Hematopoietic multipotent progenitor cell treated with erythropoietin and hydrocortisone succinate and interleukin-3 and kit ligand, for 17 days (in vitro differentiated cells): ENCODE data around the gene AHSG.
A peak's percentile ranks its signal among the peaks of the same experiment; 100 is the strongest.
"Not testable (repeated sequence)": the region's sequence is repeated elsewhere in the genome, so short reads cannot be mapped to it uniquely, and the experiment has no call there.

Experiments
- DNase-seq: peaks from one replicate; pipeline ENCODE4 v3.0.0-alpha.2; 2015; ENCODE audit warnings: low spot score

The AHSG gene, protein sequence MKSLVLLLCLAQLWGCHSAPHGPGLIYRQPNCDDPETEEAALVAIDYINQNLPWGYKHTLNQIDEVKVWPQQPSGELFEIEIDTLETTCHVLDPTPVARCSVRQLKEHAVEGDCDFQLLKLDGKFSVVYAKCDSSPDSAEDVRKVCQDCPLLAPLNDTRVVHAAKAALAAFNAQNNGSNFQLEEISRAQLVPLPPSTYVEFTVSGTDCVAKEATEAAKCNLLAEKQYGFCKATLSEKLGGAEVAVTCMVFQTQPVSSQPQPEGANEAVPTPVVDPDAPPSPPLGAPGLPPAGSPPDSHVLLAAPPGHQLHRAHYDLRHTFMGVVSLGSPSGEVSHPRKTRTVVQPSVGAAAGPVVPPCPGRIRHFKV

DNA sequence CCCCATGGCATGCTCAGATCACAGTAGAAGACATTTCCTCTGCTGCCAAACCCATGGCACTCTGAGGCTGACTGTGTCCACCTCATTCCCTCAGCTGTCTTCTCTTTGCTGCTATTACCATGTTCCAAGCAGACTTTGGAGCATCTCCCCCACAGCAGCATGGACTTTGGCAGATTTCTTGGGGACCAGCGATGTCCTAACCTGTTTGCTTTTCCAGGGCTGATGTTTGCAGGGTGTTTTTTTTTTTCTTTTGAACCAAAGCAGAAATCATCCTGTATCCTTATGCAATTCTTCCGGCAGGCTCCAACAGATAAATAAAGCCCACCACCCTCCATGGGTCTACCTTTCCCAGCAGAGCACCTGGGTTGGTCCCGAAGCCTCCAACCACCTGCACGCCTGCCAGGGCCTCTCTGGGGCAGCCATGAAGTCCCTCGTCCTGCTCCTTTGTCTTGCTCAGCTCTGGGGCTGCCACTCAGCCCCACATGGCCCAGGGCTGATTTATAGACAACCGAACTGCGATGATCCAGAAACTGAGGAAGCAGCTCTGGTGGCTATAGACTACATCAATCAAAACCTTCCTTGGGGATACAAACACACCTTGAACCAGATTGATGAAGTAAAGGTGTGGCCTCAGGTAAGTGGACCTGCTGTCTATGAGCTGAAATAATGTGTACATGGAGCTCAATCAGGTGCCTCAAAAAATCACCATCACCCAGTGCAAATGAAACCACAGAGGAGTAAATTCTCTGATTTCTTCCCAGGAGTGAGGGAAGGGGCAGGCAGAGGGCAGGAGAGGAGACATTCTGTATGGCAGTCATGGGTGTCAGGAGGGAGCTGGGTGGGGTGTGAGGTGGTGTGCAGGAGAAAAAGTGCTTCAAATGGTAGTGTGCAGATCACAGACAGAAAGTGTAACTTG is at the start of gene AHSG:
Gene AHSG, plus strand, starts transcription at position 340 of the 916 bp plus-strand sequence. Its CDS starts 82 bp downstream, at position 422.
- DNase-seq: no peak

DNA sequence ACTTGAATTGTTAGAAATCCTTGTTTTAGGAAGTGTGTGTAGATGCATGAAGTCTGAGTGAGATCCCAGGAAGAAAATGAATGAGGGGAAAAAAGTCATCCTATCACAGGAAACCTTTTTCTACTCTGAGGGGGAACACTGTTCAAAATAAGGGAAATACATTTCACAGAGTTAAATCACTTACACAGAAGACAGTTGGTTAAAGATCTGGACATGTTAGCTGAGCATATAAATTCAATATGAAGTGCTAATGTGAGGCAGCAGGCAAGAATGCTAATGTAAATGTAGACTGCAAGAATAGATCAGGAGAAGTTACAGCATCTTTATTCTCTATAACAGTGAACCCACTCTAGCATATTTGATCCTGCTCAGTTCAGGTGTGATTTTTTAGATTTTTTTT is 48.3 kb upstream of the AHSG start:
- no peak for DNase-seq

DNA sequence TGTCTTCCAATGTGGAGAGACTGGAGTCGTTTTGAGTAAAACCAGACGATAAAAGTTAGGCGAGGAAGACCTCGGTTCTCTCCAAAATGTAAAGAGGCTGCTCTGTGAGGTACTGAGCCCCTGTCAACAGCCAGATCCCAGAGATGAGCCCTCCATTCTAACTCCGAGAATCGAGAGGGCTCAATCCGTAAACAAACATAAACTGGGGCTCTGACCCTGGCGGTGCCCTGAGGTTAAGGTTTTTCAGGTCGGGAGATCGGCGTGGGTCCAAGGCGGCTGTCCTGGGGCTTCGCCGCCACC is 46.1 kb upstream of the AHSG start:
- DNase-seq: no peak

DNA sequence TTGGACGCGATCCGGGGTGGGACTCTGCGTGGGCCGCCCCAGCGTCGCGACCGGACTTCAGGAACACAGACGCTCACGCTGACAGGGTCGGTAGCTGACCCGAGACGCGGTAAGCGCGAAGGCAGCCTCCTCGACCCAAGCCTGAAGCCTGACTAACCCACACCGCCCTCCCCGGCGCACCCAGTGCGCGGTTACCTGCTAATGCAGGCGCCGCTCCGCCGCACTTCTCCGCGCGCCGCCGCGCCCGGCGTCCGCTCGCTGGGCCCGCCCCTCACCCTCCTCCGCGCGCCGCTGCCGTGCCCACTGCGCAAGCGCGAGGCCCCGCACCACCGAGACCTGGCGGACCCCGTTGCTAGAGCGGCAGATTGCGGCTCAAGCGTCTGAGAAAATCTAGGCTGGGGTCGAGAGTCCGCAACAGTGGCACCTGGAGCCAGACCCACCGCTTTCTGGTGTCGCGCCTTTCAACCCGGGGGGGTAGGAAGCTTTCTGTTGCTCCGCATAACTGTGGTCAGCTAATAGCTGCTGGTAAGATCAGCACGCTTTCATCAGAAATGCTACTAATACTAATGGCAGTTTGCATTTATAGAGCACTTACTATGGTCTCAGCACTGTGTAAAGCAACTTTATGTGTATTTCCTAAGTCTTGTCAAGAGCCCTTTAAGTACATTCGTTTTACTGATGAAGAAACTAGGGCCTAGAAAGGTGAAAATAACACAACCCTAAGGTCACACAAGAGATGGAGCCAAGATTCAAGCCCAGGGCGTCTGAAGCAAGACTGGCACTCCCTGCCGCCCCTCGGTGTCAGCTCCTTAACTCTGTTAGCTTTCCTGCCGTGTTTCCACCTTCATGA is 45.6 kb upstream of the AHSG start, which contains the start of gene TBCCD1:
Gene TBCCD1, minus strand, starts transcription at position 268 of the 850 bp plus-strand sequence. CDS start 3,010 bp downstream, outside the sequence.
- DNase-seq: peak; percentile 92

DNA sequence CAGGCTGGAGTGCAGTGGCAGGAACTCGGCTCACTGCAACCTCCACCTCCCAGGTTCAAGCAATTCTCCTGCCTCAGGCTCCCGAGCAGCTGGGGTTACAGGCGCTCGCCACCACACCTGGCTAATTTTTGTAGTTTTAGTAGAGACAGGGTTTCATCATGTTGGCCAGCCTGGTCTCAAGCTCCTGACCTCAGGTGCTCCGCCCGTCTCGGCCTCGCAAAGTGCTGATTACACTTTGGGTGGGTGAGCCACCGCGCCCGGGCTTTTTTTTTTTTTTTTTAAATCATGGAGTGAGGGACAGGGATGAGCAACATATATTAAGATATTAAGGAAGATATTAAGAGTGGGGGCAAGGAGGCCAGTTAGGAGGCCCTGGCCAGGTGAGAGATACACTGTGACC is 43.5 kb upstream of the AHSG start:
- DNase-seq: peak; percentile 43

DNA sequence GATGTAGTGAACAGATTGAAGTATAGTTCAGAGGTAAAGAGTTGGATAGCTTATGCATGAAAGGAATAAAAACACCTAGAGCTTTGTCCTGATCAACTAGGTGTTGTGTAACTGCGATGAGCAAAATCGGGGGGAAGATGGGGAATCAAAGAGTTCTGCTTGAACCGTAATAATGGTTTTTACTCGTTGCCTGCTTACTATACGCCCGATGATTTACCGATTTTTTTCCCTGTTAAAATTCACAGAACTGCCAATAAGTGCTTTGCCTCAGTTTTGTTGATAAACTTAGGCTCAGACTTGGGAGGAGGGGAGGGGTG is 43.1 kb upstream of the AHSG start:
- no peak for DNase-seq

DNA sequence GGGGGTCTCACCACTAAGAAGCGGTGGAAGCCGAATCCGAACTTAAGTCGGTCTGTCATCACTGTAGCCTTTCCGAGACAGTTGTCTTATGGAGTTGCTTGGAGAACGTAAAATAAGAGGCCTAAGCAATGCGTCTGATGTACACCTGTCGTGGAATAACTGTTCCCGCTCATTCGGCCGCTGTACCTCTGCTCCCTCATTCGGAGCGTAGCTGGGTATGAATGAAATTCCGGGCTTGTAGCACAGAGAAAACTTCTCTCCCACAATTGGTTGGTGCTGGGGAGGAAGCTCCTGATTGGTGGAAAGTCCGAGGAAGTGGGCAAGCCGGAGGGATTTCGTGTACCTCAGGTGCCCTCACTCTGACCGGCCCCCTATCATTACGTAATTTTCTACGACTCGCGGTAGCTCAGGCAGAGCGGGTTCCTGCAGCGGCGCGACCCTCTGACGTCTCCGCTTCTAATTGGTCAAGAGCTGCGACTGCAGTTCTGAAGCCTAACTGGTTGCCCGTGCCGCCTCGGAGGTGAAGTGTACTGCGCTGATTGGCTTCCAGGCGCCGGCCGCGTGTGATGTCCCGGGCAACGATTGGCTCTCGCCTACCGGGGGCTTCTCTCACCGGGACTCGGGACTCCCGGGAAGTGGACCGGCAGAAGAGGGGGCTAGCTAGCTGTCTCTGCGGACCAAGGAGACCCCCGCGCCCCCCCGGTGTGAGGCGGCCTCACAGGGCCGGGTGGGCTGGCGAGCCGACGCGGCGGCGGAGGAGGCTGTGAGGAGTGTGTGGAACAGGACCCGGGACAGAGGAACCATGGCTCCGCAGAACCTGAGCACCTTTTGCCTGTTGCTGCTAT is 42.5 kb upstream of the AHSG start, which contains the start of gene DNAJB11:
Gene DNAJB11, plus strand, starts transcription at position 625 of the 845 bp plus-strand sequence. Its CDS starts 178 bp downstream, at position 803.
- peak; percentile 98 for DNase-seq

DNA sequence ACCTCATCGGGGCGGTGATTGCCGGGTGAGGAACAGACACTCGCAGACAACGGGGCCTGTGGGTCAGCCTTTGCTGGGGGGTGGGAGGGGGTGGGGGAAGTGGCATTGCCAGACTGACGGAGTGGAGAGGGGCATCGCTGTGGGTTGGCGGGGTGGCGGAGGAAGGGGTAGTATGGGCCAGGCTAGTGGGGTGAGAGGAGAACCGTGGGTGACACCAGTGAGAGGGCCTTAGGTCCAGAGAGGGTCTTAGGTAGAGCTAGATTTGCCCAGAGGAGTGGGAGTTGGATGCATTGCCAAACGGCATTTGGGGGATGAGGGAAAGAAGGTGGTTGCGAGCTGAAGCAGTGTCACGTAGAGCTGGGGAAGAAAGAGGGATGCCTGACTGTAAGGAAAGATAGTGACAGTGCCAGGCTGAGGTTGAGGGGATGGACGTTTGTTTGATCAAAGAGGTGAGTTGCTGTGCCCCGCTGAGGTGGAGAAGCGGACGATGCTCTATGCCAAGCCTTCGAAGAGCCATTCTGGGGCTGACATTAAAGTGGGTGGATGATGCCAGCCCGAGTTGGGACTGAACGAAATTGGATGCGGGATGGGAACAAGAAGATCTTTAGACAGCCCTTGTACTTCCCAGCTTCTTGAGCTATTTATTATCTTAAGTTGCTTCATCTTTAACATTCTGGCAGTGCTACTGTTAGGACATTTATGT is 41.8 kb upstream of the AHSG start:
- DNase-seq: peak; percentile 15

DNA sequence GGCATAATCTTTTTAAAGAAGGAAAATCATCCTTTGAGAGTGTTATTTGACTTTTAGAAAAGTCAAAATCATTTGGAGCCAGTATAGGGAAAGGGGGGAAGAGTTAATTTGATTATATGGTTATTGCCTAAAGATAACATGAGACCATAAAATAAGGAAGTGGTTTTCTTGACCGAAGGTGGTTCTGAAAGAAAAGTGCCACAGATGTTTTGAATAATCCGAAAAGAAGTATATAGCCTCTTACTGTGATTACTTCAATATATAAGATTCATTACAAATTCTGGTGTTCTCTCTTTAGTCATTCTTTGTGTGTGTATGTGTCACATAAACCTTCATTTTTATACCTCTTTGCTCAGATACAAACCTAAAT is 41.2 kb upstream of the AHSG start:
- DNase-seq: no peak

DNA sequence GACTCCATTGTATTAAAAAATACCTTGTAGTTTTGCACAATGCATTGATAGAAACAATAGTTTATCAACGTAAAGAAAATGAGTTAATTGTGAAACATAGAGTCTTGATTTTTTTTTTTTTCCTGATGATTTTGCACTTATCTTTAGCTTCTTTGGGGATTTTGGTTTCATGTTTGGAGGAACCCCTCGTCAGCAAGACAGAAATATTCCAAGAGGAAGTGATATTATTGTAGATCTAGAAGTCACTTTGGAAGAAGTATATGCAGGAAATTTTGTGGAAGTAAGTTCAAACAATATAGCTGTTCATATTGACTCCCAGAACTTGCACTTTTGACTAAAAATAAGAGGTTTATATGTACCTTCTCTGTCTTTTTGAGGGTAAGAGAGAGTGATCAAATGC is 35.3 kb upstream of the AHSG start:
- DNase-seq: no peak

DNA sequence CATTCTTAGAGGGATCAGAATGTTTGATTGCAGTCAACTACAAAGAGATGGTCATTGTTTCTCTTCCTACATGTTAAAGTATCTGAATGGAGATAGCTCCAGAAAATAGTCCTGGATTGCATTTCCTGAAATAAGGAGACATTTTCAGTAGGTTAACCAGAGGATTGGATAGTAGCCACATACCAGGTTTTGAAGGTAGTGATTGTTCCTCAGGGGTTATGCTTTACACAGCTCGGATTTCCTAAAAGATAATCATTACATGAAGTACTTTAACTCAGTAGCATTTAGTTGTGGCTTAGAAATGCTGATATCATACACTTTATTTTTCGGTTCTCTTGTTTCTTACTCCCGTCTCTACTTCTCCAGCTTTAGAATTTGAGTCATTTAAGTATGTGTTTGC is 32.1 kb upstream of the AHSG start:
- DNase-seq: no peak

DNA sequence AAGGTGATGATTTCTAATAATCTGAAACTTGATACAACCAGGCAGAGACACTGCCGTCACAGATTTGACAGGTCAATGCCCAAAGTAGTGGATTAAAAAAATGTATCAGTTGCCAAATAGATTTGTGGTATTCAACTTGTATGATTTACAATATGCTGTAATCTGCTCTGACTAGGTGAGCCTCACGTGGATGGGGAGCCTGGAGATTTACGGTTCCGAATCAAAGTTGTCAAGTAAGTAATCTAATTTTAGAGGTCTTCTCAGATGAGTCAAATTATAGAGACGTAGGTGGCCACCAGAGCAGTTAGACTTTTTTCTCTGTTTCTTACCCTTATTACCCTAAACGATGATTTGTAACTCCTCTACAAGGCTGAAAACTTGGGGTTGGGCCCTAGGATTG is 30.3 kb upstream of the AHSG start:
- DNase-seq: no peak

DNA sequence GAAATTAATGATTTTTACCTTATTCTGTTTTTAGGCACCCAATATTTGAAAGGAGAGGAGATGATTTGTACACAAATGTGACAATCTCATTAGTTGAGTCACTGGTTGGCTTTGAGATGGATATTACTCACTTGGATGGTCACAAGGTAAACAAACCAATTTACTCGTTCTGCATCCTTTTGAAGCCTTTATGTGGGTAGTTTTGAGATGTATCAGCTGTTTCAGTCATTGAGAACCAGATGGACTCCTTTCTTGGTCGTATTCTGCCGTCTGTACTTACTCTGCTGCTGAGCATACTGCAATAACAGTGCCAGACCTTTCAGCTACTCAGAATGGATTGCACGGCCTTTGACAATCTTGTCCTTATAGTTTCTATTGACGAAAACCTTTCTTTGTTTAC is 29.0 kb upstream of the AHSG start:
- DNase-seq: no peak

DNA sequence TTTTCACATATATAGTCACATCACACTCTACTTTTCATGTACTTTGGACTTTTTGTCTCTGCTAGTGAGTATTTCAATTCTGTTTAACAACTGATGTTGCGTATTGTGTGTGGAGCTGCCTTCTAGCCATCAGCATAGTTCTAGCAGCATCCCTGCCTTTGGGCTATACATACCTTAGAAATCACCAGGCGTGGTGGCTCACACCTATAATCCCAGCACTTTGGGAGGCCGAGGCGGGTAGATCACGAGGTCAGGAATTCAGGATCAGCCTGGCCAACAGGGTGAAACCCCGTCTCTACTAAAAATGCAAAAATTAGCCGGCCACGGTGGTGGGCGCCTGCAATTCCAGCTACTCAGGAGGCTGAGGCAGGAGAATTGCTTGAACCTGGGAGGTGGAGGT is 26.6 kb upstream of the AHSG start:
- DNase-seq: not testable (repeated sequence)

DNA sequence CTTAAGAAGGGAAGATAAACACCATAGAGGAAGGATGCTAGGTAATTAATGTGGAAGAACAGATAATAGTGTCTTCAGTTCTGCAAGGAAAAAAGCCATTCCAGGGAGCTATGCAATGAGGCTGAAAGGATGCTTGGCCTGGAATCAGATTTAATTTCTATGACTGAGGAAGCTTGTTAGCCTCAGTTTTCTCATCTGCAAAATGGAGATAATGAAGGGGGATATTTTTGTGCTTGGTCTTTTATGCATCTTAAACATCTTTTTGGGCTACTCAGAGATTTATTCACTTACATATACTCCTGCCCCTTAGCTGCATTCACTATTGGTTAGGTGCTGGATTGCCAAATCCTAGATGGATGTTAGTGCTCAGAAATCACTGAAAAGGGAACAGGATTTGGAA is 25.7 kb upstream of the AHSG start:
- DNase-seq: no peak

DNA sequence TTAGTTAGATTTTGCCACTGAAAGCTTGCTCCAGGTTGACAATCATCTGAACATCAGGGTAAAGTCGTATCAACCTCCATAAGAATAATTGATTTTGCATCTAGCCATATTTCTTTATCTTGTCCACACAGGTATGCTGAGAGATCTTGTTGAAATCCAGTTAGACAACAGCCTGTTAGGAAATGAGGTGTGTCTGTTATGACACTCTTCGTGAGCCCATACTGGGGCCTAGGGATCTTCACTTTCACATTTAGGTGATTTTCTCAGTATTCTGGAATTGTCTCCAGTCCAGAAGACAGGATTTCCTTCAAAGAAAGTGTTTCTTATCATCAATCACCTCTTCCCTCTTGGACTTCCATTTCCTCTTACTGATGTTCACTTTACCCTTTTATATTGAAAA is 24.2 kb upstream of the AHSG start:
- DNase-seq: no peak

DNA sequence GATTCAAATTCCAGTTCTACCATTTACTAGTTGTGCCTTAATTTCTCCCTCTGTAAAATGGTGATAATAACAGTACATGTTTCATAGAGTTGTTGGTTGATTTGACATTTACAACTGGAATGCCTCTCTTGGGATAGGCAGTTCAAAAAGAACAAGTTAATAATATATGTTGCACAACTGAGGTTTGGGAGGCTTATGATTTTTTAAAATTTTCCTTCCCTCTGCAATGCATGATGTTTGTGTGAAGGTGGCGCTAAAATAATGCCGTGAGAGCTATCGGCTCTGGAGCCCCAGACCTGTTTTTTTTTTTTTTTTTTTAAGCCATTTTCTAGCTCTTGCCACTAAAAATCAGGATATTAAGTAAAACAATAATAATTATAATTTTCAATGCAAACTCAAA is 23.7 kb upstream of the AHSG start:
- DNase-seq: no peak

DNA sequence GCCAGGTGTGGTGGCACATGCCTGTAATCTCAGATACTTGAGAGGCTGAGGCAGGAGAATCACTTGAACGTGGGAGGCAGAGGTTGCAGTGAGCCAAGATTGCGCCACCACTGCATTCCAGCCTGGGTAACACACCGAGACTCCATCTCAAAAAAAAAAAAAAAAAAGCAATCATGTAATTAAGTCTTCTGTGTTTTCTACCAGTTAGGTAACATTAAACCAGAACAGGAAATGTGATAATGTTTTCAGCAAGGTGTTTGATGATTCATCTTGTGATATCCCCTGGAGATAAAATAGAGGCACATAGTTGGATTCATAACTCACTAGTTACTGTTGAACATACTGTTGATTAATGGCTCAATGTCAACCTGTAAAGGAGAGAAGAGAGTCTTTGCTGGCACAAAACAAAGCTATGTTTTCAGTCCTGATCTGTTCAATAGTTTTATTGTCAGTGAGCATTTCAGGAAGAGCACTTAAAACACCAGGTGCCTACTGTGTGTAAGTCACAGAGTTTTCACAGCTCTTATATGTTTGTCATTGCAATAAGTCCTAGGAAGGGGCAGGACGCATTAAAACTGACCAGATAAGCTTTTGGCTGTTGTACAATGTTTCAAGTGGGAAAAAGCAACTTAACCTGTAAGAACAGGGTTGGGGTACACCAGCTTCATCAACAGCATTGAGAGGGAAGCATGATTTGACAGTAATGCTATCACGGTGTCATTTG is 22.8 kb upstream of the AHSG start:
- DNase-seq: no peak

DNA sequence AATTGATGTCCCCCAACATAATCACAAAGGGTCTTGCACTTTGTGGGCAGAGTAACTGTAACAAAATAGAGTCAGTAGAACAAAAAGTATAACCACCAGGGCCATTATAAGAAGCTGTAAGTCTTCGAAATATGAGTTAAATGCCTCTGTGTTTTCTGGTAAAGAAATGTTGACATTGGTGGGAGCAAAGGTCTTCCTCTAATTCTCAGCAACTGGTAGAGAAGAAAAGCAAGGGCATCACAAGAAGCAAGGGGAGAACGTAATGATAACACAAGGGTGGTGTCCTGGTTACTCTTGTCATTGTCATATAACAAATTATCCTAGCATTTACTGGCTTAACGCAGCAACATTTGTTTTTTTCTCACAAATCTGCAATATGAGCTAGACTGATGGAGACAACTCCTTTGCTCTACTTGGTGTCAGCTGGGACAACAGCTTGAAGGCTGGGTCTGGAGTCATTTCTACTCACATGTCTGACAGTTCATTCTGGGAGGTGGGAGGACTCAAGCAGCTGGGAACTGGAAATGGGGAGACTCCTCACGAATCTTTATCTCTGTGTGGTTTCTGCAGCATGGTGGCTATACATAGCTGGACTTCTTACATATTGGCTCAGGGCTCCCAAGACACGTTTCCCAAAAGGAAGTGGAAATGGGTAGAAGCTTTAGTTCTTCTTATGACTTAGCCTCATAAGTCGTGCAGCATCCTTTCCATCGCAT is 22.1 kb upstream of the AHSG start:
- DNase-seq: no peak

DNA sequence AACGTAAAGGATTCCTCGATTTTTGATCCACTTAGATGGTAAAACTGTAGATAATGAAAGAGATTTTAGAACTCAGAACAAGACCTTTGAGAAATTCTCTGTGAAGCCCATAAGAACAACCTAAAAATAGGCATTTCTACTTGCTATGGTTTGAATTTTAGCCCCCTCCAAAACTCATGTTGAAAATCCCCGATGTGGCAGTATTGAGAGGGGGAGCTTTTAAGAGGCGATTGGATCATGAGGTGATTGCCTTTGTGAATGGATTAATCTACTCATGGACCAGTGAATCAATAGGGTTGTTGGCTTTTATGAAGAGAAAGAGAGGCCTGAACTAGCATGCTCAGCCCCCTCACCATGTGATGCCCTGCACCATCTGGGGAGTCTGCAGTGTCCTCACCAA is 20.2 kb upstream of the AHSG start:
- DNase-seq: no peak
